GM12872 (cell line): ENCODE data around the gene KIAA0753.

ENCODE experiments used
- TF ChIP-seq, protein P1 (sequence below): IDR thresholded peaks from 3 replicates; pipeline ENCODE4 v1.5.1; 2011; ENCODE audit warnings: low read depth, mild to moderate bottlenecking, low read length, moderate library complexity; ENCODE audit not compliant: insufficient read depth

KIAA0753 gene

DNA sequence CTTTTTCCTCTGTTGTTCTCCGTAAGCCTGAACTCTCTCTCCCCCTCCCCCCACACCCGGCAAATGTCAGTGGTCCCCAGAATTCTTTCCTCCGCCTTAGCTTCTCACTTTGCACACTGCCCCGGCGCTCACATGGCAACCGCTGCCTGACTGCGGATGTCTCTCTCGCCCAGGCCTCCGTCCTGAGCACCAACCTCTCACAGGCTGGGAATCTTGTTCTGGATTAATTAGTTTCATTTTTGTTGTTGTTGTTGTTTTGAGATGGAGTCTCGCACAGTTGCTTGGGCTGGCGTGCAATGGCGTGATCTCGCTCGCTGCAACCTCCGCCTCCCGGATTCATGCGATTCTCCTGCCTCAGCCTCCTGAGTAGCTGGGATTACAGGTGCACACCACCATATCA lies 27.7 kb upstream of the KIAA0753 start:
- TF ChIP-seq, protein P1, sequence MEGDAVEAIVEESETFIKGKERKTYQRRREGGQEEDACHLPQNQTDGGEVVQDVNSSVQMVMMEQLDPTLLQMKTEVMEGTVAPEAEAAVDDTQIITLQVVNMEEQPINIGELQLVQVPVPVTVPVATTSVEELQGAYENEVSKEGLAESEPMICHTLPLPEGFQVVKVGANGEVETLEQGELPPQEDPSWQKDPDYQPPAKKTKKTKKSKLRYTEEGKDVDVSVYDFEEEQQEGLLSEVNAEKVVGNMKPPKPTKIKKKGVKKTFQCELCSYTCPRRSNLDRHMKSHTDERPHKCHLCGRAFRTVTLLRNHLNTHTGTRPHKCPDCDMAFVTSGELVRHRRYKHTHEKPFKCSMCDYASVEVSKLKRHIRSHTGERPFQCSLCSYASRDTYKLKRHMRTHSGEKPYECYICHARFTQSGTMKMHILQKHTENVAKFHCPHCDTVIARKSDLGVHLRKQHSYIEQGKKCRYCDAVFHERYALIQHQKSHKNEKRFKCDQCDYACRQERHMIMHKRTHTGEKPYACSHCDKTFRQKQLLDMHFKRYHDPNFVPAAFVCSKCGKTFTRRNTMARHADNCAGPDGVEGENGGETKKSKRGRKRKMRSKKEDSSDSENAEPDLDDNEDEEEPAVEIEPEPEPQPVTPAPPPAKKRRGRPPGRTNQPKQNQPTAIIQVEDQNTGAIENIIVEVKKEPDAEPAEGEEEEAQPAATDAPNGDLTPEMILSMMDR = no peak

DNA sequence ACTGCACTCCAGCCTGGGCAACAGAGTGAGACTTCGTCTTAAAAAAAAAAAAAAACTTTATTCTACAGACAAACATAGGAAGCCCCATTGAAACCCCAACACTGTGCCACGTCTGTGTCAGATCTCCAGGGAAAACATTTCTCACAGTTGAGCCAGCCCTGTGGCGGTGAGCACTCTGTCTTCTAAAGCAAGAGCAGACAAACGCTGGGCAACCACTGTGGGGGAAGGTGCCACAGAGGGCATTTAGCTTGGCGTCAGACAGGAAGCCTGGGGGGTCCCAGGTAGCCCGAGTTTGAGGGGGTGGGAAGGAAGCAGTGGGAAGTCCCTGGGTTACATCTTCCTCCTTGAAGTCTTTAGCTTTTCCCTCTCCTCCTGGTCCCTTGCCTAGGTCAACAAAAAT lies 27.0 kb upstream of the KIAA0753 start:
- TF ChIP-seq, protein P1 = no peak

DNA sequence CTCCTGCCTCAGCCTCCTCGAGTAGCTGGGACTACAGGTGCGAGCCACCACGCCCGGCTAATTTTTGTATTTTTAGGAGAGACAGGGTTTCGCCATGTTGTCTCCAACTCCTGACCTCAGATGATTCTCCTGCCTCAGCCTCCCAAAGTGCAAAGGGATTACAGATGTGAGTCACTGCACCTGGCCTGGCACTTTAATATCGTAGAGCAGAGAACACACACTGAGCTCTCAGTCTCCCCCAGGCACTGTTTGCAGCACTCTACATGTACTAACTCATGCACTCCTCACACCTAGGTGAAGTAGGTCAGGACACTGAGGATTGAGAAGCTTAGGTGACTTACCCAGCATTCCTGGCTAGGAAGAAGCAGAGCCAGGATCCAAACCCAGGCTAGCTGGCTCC lies 26.0 kb upstream of the KIAA0753 start:
- TF ChIP-seq, protein P1 = no peak

DNA sequence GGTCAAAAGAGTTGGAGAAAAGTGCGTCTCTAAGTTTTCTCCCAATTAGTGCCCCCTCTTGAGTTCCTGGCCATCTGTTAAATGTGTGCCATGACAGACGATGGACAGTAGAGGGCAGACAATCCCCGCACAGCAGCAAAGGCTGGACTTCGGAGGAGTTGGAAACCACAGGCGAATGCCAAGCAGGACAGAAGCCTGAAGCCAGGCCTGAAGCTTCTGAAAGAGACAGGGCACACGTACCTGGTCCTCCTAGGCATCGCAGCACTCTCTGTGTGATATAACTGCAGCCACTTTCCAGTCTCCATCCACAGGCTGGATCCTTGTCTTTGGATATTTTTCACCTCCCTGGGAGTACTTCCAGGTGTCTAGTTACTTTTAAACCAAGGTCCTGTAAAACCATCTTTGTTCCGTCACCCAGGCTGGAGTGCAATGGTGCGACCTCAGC lies 25.6 kb upstream of the KIAA0753 start:
- TF ChIP-seq, protein P1 = peak; percentile 91

DNA sequence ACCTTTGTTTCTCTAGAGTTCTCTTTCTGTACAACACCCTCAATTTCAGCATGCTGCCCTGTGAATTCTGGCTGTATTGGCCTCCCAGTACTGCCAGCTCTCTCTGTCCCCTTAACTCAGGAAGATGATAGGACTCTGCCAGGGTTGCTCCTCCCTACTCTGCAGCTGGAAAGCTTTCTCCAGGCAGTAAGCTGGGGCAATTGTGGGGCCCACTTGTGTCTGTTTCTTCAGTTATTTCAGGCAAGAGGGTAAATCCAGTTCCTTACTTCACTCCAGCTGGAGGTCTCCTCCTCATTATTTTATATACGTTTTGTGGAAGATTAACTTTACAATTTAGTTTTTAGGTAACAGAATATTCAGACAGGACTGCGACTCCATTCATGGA lies 20.9 kb upstream of the KIAA0753 start:
- TF ChIP-seq, protein P1 = no peak

DNA sequence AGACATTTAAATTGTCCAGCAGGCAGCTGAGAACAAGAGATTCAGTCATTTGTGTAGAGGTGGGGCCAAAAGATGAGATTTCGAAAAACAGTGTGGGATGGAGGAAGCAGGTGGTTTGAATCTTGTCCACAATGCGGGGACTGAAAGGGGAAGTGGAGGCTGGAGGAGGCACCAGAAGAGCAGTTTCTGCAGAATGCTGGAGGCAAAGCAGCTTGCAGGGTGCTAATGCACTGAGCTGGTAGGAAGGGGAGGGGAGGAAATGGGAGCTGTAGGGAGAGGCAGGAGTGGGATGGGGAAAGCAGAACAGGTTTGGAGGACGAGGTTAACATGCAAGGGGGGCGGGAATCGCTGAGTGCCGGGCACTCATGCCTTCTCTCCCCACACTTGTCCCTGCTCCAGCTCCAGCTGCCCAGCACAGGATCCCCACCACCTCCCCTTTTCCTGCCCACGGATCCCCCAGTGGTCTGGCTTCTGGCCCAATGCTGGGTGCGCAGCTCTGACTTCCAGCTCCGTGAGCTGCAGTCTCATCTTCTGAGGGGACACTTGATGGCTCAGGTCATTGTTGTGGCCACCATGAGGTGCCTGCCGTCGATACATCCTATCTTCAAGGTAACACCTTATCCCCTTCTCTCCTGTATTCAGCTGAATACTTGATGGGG lies 20.4 kb upstream of the KIAA0753 start:
- TF ChIP-seq, protein P1 = no peak

DNA sequence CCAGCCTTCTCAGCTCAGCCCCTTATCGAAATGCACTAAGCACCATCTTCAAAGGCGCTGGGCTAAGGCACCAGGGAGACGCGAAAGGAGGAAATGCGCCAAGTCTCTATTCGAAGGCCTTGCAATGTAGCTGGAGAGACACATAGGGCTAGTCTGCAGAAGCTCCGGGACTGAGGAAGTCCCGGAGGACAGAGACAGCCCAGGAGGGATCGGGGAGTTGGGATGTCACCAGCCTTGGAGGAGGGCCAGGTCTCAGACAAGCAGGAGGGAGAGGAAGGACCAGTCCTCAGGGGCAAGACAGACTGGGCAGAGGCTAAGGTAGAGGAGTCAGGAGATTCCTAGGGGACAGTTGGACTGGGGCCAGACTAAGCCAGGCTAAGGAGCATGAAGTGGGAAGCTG lies 19.6 kb upstream of the KIAA0753 start:
- TF ChIP-seq, protein P1 = no peak
